IMR-90 (cell line): ENCODE measurements around the gene ACSS3. TPM values are rescaled to one million over a fixed set of nuclear protein-coding genes. Genes with fewer than 3 reads are reported as not detected.

Source experiments
- ATAC-seq: fragments of 200-7000 bp; cut with Tn5 transposase; 2 replicates; pipeline ENCODE4 v1.9.1; 2020; ENCODE audit warnings: low read depth, mild to moderate bottlenecking, moderate library complexity
- BruUV-seq: library from RNA; stranded (reverse); fragments of 400-500 nt; replicated peaks from 2 replicates; lab custom pipeline; 2021; lab: Mats Ljungman, UMichigan
- CTCF ChIA-PET: fragments of 300-600 bp; formaldehyde crosslinking; extraction: SDS; loops from one replicate; lab custom pipeline; 2021; ENCODE audit warnings: antibody characterized with exemption; lab: Yijun Ruan, JAX
- POLR2A ChIA-PET: fragments of 300-600 bp; sonication (Branson Sonifier 250); formaldehyde crosslinking; loops from one replicate; lab custom pipeline; 2022; ENCODE audit warnings: antibody characterized with exemption; ENCODE audit not compliant: unreplicated experiment; lab: Charles Lee
- DNase-seq: peaks from one replicate; pipeline ENCODE4 v3.0.0; 2013
- H2AFZ ChIP-seq: replicated peaks from 2 replicates; pipeline ENCODE3; 2013; ENCODE audit warnings: low read length, mild to moderate bottlenecking; ENCODE audit not compliant: poor library complexity
- H2AK5ac ChIP-seq: 2 replicates; pipeline ENCODE4 v1.6.1; 2013; ENCODE audit warnings: low read depth, low read length, inconsistent platforms
- H2AK9ac ChIP-seq: replicated peaks from 2 replicates; pipeline ENCODE3; 2013; ENCODE audit warnings: mild to moderate bottlenecking, low read depth, low read length, moderate library complexity; ENCODE audit not compliant: poor library complexity
- H2BK120ac ChIP-seq: 2 replicates; pipeline ENCODE4 v1.6.1; 2013; ENCODE audit warnings: low read depth, low read length, inconsistent platforms
- H2BK15ac ChIP-seq: 3 replicates; pipeline ENCODE4 v1.6.1; 2013; ENCODE audit warnings: low read depth, low read length, inconsistent platforms
- H2BK20ac ChIP-seq: 2 replicates; pipeline ENCODE4 v1.6.1; 2013; ENCODE audit warnings: low read depth, mild to moderate bottlenecking, inconsistent platforms, low read length, moderate library complexity
- H2BK5ac ChIP-seq: 2 replicates; pipeline ENCODE4 v1.6.1; 2013; ENCODE audit warnings: mild to moderate bottlenecking, low read depth, low read length, inconsistent platforms; ENCODE audit not compliant: poor library complexity, severe bottlenecking
- H3K14ac ChIP-seq: replicated peaks from 2 replicates; pipeline ENCODE4 v1.6.1; 2013; ENCODE audit warnings: low read depth, low read length, inconsistent platforms
- H3K18ac ChIP-seq: 2 replicates; pipeline ENCODE4 v1.6.1; 2013; ENCODE audit warnings: low read depth, low read length, control low read depth
- H3K23ac ChIP-seq: 2 replicates; pipeline ENCODE4 v1.6.1; 2013; ENCODE audit warnings: low read depth, low read length, inconsistent platforms
- H3K27ac ChIP-seq: 2 replicates; pipeline ENCODE4 v1.5.1; 2013; ENCODE audit warnings: mild to moderate bottlenecking, control low read depth, low read length; ENCODE audit not compliant: insufficient read depth
- H3K27me3 ChIP-seq: 2 replicates; pipeline ENCODE4 v1.6.1; 2013; ENCODE audit warnings: low read length; ENCODE audit not compliant: control insufficient read depth, insufficient read depth
- H3K36me3 ChIP-seq: 2 replicates; pipeline ENCODE4 v1.6.1; 2013; ENCODE audit warnings: low read length, mixed read lengths; ENCODE audit not compliant: control insufficient read depth, insufficient read depth
- H3K4ac ChIP-seq: 2 replicates; pipeline ENCODE4 v1.6.1; 2013; ENCODE audit warnings: low read depth, low read length, inconsistent platforms
- H3K4me1 ChIP-seq: 2 replicates; pipeline ENCODE4 v1.6.1; 2013; ENCODE audit warnings: low read length, mixed read lengths; ENCODE audit not compliant: control insufficient read depth, insufficient read depth
- H3K4me2 ChIP-seq: 2 replicates; pipeline ENCODE4 v1.6.1; 2013; ENCODE audit warnings: low read depth, mild to moderate bottlenecking, control low read depth, low read length, moderate library complexity
- H3K4me3 ChIP-seq: 2 replicates; pipeline ENCODE4 v1.5.1; 2013; ENCODE audit warnings: low read depth, mild to moderate bottlenecking, control low read depth, low read length, moderate library complexity; ENCODE audit not compliant: insufficient read depth
- H3K56ac ChIP-seq: 2 replicates; pipeline ENCODE4 v1.6.1; 2013; ENCODE audit warnings: low read length, inconsistent platforms; ENCODE audit not compliant: insufficient read depth; ENCODE audit errors: extremely low read depth
- H3K79me1 ChIP-seq, 2 experiments: 2 replicates each; pipeline ENCODE4 v1.6.1; 2013; ENCODE audit warnings: low read length in 2 of 2, inconsistent platforms in 1 of 2, low read depth in 1 of 2
- H3K9ac ChIP-seq: 2 replicates; pipeline ENCODE4 v1.6.1; 2013; ENCODE audit warnings: low read depth, low read length, control low read depth
- H3K9me1 ChIP-seq: 2 replicates; pipeline ENCODE4 v1.6.1; 2013; ENCODE audit warnings: low read length, inconsistent platforms; ENCODE audit not compliant: insufficient read depth
- H3K9me3 ChIP-seq: 2 replicates; pipeline ENCODE4 v1.6.1; 2013; ENCODE audit warnings: low read length; ENCODE audit not compliant: control insufficient read depth, insufficient read depth
- H4K20me1 ChIP-seq: 2 replicates; pipeline ENCODE4 v1.6.1; 2013; ENCODE audit warnings: low read length, inconsistent platforms; ENCODE audit not compliant: insufficient read depth
- H4K5ac ChIP-seq: 2 replicates; pipeline ENCODE4 v1.6.1; 2013; ENCODE audit warnings: mild to moderate bottlenecking, low read depth, low read length, control low read depth
- H4K8ac ChIP-seq, 2 experiments: 2 replicates each; pipeline ENCODE4 v1.6.1; 2013; ENCODE audit warnings: low read depth in 2 of 2, low read length in 2 of 2, control low read depth in 1 of 2, inconsistent platforms in 1 of 2
- H4K91ac ChIP-seq: 2 replicates; pipeline ENCODE4 v1.6.1; 2013; ENCODE audit warnings: low read depth, low read length, inconsistent platforms; ENCODE audit not compliant: insufficient read depth
- ELK1 ChIP-seq: fragments of 150-350 bp; IDR thresholded peaks from 2 replicates; pipeline ENCODE4 v1.6.1; 2016; ENCODE audit warnings: low read depth, mild to moderate bottlenecking, low read length, moderate library complexity, borderline replicate concordance
- USF2 ChIP-seq: fragments of 150-350 bp; IDR thresholded peaks from 2 replicates; pipeline ENCODE4 v1.6.1; 2017; ENCODE audit warnings: mild to moderate bottlenecking, antibody characterized with exemption, low read length, low read depth
- WGBS, 2 experiments: methylation state at CpG; one replicate each; pipeline versions ENCODE4 v1.1.5 to v1.1.7; 2013; ENCODE audit warnings: missing lambda C conversion rate in 2 of 2; ENCODE audit not compliant: insufficient read length in 1 of 2; ENCODE audit errors: extremely low coverage in 2 of 2; 5-methylcytosine and 5-hydroxymethylcytosine counted together
- dilution Hi-C: fragments of 300-500 bp; cut with HindIII; formaldehyde crosslinking; loops from one replicate; pipeline ENCODE4 v1.14.3; 2018; ENCODE audit warnings: low sequenced_read_pairs; ENCODE audit not compliant: unreplicated experiment
- in situ Hi-C: fragments of 300-500 bp; cut with MboI; formaldehyde crosslinking; loops from 3 replicates; pipeline ENCODE4 v1.14.3; 2019; ENCODE audit warnings: low sequenced_read_pairs, inconsistent platforms, mixed read lengths
- intact Hi-C: fragments of 100-400 bp; cut with micrococcal nuclease; formaldehyde crosslinking; loops from 2 replicates; pipeline ENCODE4 v1.10.0; 2022
- polyA plus RNA-seq, 3 experiments: library from polyadenylated mRNA; depleted of rRNA; stranded (reverse); fragments of >200 nt; gene quantifications; 2 replicates each; pipeline ENCODE4 v1.2.3, GENCODE V29; 2012; ENCODE audit warnings: low replicate concordance in 1 of 3
- total RNA-seq: library from RNA; depleted of rRNA; stranded (reverse); fragments of >200 nt; gene quantifications from 2 replicates; pipeline ENCODE4 v1.2.3, GENCODE V29; 2012

Gene ACSS3
- total and polyA plus RNA-seq, 2 of the 4 experiments (the other 2 are of a cell fraction) = 0.84 to 2.0 TPM

GRCh38 chr12:81077329-81077685, 572 bp upstream of the ACSS3 start:
- Histone ChIP-seq H3K27ac (no peak overlapping the region), H3K4me3 (peak overlapping the region; percentile 31), H2AFZ (peak overlapping the region; percentile 93), H3K27me3 (no peaks in the 10 kb centered on the region; the same call in 1 of the 2 replicates), H3K79me1 (no peaks in the 10 kb centered on the region), H3K18ac (no peak overlapping the region), H3K36me3 (no peaks in the 10 kb centered on the region), H4K91ac (no peak overlapping the region), H3K9me3 (no peaks in the 10 kb centered on the region), H4K5ac (no peak overlapping the region; the same call in 1 of the 2 replicates), H3K4ac (no peak overlapping the region), H3K56ac (no peak overlapping the region), H2BK5ac (no peak overlapping the region), H2AK9ac (no peak overlapping the region), H2BK15ac (no peak overlapping the region), H3K4me2 (peak overlapping the region; percentile 64), H3K9ac (peak overlapping the region; percentile 38; the same call in 1 of the 2 replicates), H4K20me1 (no peaks in the 10 kb centered on the region), H2BK20ac (no peak overlapping the region), H2AK5ac (no peak overlapping the region), H3K23ac (0 out of 2 replicates have a peak overlapping the region, but pooled peaks have one; percentile 21), H2BK120ac (no peak overlapping the region), H3K4me1 (peaks cover 2% of the 10 kb centered on the region; the same call in 1 of the 2 replicates), H3K9me1 (0 out of 2 replicates have a peak, but pooled peaks cover 3% of the 10 kb centered on the region), H3K14ac (no peak overlapping the region), H4K8ac (peak overlapping the region in 1 of 2 experiments; percentile 36; a peak in 1 of 4 replicates)
- BruUV-seq = no TSS peak
- no peak for DNase-seq
- dilution Hi-C loops = no loop called here
- intact Hi-C loops = no loop called here
- TF ChIP-seq USF2 (no peak), ELK1 (no peak)
- POLR2A ChIA-PET = no interaction called here
- WGBS, 2 experiments = 60% methylated on average over 2 of the region's 6 CpGs; no CpG with 5 or more reads in 1 of the 2 experiments
- ATAC-seq = peak; percentile 21; the same call in 1 of the 2 replicates
- in situ Hi-C loops = no loop called here
- CTCF ChIA-PET = no interaction called here
